ENCODE data around the gene MAP6D1.
"Not testable (repeated sequence)": the region's sequence is repeated elsewhere in the genome, so short reads cannot be mapped to it uniquely, and the experiment has no call there.

MAP6D1 gene

GRCh38 chr3:183796372-183796771 is 29.0 kb downstream of the MAP6D1 start:
- DNase-seq, result no peak

- DNase-seq, result no peak
Measured at GRCh38 chr3:183794452-183794851, 30.9 kb downstream of the MAP6D1 start.

GRCh38 chr3:183792976-183793375 is 32.4 kb downstream of the MAP6D1 start:
- no peak for DNase-seq

GRCh38 chr3:183790700-183791099 is 34.7 kb downstream of the MAP6D1 start:
- DNase-seq, result no peak

- no peak for DNase-seq
Measured at GRCh38 chr3:183789826-183790225, 35.6 kb downstream of the MAP6D1 start.

- not testable (repeated sequence) for DNase-seq
Measured at GRCh38 chr3:183784503-183784902, 40.9 kb downstream of the MAP6D1 start.

GRCh38 chr3:183782576-183783276 is 42.7 kb downstream of the MAP6D1 start:
- no peak for DNase-seq

- DNase-seq, result no peak
Measured at GRCh38 chr3:183781246-183781645, 44.1 kb downstream of the MAP6D1 start.

GRCh38 chr3:183779896-183780465 is 45.4 kb downstream of the MAP6D1 start:
- no peak for DNase-seq

- no peak for DNase-seq
Measured at GRCh38 chr3:183777016-183777618, 48.3 kb downstream of the MAP6D1 start.

- not testable (repeated sequence) for DNase-seq
Measured at GRCh38 chr3:183776451-183776850, 48.9 kb downstream of the MAP6D1 start.

GRCh38 chr3:183775781-183776180 is 49.6 kb downstream of the MAP6D1 start:
- DNase-seq, result no peak

GRCh38 chr3:183774631-183775030 is 50.7 kb downstream of the MAP6D1 start:
- DNase-seq, result no peak

- no peak for DNase-seq
Measured at GRCh38 chr3:183769453-183769852, 55.9 kb downstream of the MAP6D1 start.

GRCh38 chr3:183768114-183768513 is 57.3 kb downstream of the MAP6D1 start:
- no peak for DNase-seq

GRCh38 chr3:183766745-183767606 is 58.4 kb downstream of the MAP6D1 start:
- DNase-seq, result peak; percentile 68 to 84

GRCh38 chr3:183766107-183766506 is 59.3 kb downstream of the MAP6D1 start:
- DNase-seq, result no peak
